Measurements from ENCODE around the gene RAMP3. TPM values are rescaled to one million over a fixed set of nuclear protein-coding genes. Genes with fewer than 3 reads are reported as not detected.

RAMP3 gene
- total RNA-seq, 4 donors from 2014 or later, result 31.9 to 66.5 (median 46.1) TPM

DNA sequence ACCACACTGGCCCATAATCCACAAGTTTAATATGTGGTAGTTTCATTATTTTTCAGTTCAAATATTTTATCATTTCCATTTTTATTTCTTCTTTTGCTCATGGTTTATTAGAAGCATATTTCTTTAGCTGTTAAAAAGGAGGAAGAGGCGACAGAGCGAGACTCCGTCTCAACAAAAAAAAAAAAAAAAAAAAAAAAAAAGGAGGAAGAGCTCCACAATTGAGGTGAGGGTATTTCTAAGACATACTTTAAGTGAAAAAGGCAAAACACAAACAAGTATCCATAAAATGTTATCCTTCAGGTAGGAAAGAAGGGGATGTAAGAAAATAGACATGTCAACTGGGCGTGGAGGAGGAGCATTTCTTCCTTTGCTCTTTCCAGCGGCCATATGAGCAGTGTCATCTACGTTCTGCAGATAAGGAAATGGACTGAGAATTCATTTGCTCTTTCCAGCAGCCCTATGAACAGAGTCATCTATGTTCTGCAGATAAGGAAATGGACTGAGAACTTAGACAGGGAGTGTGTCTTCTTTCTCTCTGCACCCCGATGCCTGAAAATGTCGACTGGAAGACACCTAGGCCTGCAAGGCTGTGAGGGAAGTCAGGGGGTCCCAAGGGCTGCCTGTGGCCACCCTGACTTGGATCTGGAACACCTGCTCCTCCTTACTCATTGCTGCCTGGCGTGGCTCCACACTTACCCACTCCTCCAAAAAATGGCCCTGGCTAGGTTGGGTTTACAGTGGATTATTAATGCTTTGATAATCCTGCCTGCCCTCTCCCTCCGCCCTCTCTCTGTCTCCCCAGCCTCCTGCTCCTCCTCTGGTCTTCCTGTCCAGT is 18.9 kb upstream of the RAMP3 start:
- 54 to 80% methylated on average over 6 to 7 of the region's 10 CpGs for WGBS, 2 donors (ENCODE audit: low coverage in 1 of 2)
- Histone ChIP-seq H3K4me3 (no peak overlapping the region), H3K27ac (no peak overlapping the region), H3K4me1 (no peaks in the 10 kb centered on the region), H3K27me3 (peaks cover 5% of the 10 kb centered on the region), H3K9me3 (no peaks in the 10 kb centered on the region), H3K36me3 (no peaks in the 10 kb centered on the region)
- TF ChIP-seq, protein P1, sequence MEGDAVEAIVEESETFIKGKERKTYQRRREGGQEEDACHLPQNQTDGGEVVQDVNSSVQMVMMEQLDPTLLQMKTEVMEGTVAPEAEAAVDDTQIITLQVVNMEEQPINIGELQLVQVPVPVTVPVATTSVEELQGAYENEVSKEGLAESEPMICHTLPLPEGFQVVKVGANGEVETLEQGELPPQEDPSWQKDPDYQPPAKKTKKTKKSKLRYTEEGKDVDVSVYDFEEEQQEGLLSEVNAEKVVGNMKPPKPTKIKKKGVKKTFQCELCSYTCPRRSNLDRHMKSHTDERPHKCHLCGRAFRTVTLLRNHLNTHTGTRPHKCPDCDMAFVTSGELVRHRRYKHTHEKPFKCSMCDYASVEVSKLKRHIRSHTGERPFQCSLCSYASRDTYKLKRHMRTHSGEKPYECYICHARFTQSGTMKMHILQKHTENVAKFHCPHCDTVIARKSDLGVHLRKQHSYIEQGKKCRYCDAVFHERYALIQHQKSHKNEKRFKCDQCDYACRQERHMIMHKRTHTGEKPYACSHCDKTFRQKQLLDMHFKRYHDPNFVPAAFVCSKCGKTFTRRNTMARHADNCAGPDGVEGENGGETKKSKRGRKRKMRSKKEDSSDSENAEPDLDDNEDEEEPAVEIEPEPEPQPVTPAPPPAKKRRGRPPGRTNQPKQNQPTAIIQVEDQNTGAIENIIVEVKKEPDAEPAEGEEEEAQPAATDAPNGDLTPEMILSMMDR (IDR thresholded peaks at IDR 0.05), result no peak
- no peak for TF ChIP-seq EP300 (IDR thresholded peaks at IDR 0.05)
- TF ChIP-seq POLR2AphosphoS5 (IDR thresholded peaks at IDR 0.05), result no peak
- TF ChIP-seq POLR2A (IDR thresholded peaks at IDR 0.05), result no peak
- ATAC-seq, result no peak

DNA sequence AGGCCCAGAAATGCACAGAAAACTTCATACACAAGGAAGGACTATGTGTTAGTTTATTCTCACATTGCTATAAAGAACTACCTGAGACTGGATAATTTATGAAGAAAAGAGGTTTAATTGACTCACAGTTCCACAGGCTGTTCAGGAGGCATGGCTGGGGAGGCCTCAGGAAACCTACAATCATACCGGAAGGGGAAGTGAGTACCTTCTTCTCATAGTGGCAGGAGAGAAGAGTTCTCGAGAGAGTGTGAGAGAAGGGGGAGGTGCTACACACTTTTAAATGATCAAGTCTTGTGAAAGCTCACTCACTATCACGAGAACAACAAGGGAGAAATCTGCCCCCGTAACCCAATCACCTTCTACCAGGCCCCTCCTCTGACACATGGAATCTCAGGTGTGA is 16.8 kb upstream of the RAMP3 start:
- Histone ChIP-seq H3K4me3 (no peak overlapping the region), H3K4me1 (no peaks in the 10 kb centered on the region), H3K36me3 (no peaks in the 10 kb centered on the region), H3K9me3 (no peaks in the 10 kb centered on the region), H3K27ac (no peak overlapping the region), H3K27me3 (peaks cover 24% of the 10 kb centered on the region)
- TF ChIP-seq POLR2AphosphoS5 (IDR thresholded peaks at IDR 0.05) (no peak), POLR2A (IDR thresholded peaks at IDR 0.05) (no peak), EP300 (IDR thresholded peaks at IDR 0.05) (no peak)
- TF ChIP-seq, protein P1 (IDR thresholded peaks at IDR 0.05), result no peak
- ATAC-seq, result no peak
- 59 to 88% methylated on average over 3 to 4 of the region's 4 CpGs for WGBS, 2 donors (ENCODE audit: low coverage in 1 of 2)

DNA sequence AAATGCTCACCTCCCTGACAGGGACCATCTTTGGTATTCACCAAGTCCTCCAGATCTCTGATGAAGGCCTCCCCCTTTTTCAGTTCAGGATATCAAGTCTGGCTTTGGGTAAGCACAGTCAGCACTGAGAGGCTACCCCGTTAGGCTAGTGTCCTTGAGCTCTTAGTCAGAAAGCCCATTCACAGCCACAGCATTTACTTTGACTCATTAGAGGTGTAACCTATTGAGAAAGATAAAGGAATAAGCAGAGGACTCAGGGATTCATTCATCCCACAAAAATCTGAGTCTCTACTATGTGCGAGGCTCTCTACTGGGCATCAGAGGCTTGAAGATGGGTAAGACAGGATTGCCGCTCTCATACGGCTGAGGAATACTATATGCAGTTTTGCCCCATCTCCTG is 14.0 kb upstream of the RAMP3 start:
- ATAC-seq, result no peak
- Histone ChIP-seq H3K36me3 (no peaks in the 10 kb centered on the region), H3K4me3 (no peak overlapping the region), H3K27ac (no peak overlapping the region), H3K4me1 (no peaks in the 10 kb centered on the region), H3K27me3 (peaks cover 44% of the 10 kb centered on the region), H3K9me3 (no peaks in the 10 kb centered on the region)
- 81 to 97% methylated on average over 4 of the region's 4 CpGs for WGBS, 2 donors (ENCODE audit: low coverage in 1 of 2)
- TF ChIP-seq POLR2A (IDR thresholded peaks at IDR 0.05), result no peak
- no peak for TF ChIP-seq POLR2AphosphoS5 (IDR thresholded peaks at IDR 0.05)
- TF ChIP-seq, protein P1 (IDR thresholded peaks at IDR 0.05), result no peak
- no peak for TF ChIP-seq EP300 (IDR thresholded peaks at IDR 0.05)

DNA sequence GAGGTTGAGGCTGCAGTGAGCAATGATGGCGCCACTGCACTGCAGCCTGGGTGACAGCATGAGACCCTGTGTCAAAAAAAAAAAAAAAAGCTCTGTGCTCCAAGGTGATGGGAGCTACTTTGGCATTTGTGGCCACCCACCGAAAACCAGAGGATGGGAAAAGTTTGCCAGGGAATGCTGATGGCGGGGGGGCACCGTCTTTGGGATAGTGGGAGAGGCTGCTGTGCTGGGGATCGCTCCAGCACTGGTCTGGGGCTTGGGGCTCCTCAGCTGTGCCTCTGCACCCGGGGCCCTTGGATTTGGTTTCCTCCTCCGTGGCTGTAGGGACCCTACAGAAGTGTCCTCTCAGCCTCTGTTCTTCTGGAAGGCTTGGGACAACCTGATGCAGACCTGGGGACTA is 11.7 kb upstream of the RAMP3 start:
- no peaks in the 10 kb centered on the region for H3K4me1 ChIP-seq
- WGBS, 2 donors (ENCODE audit: low coverage in 1 of 2), result 91% methylated on average over 5 of the region's 7 CpGs; no CpG with 5 or more reads in 1 of the 2 donors
- H3K27ac ChIP-seq, result no peak overlapping the region
- no peak overlapping the region for H3K4me3 ChIP-seq
- no peak for ATAC-seq
- no peaks in the 10 kb centered on the region for H3K36me3 ChIP-seq
- H3K9me3 ChIP-seq, result no peaks in the 10 kb centered on the region
- H3K27me3 ChIP-seq, result peaks cover 55% of the 10 kb centered on the region
- TF ChIP-seq, protein P1 (IDR thresholded peaks at IDR 0.05), result no peak
- TF ChIP-seq POLR2AphosphoS5 (IDR thresholded peaks at IDR 0.05), result no peak
- TF ChIP-seq EP300 (IDR thresholded peaks at IDR 0.05), result no peak
- no peak for TF ChIP-seq POLR2A (IDR thresholded peaks at IDR 0.05)

All from gastroesophageal sphincter (tissue), 4 donors.